Left ventricle myocardium inferior (tissue), 1 donor: ENCODE results near the gene MTMR11. TPM values are rescaled to one million over a fixed set of nuclear protein-coding genes. Genes with fewer than 3 reads are reported as not detected.
"Not testable (repeated sequence)": the region's sequence is repeated elsewhere in the genome, so short reads cannot be mapped to it uniquely, and the experiment has no call there.

Source experiments
- DNase-seq: peaks from one replicate; pipeline ENCODE4 v3.0.0-alpha.2; 2020
- H3K27ac ChIP-seq: fragments of 200-600 bp; replicated peaks from 2 replicates; pipeline ENCODE4 v1.8.0; 2021
- H3K27me3 ChIP-seq: fragments of 200-600 bp; 2 replicates; pipeline ENCODE4 v1.8.0; 2021; ENCODE audit warnings: low read depth
- H3K36me3 ChIP-seq: fragments of 200-600 bp; 2 replicates; pipeline ENCODE4 v1.8.0; 2021
- H3K4me1 ChIP-seq: fragments of 200-600 bp; 2 replicates; pipeline ENCODE4 v1.8.0; 2021
- H3K4me3 ChIP-seq: fragments of 200-600 bp; 2 replicates; pipeline ENCODE4 v1.8.0; 2021; ENCODE audit warnings: mild to moderate bottlenecking, moderate library complexity
- H3K9me3 ChIP-seq: fragments of 200-600 bp; replicated peaks from 2 replicates; pipeline ENCODE4 v1.8.0; 2021
- CTCF ChIP-seq: fragments of 200-600 bp; IDR thresholded peaks from 2 replicates; pipeline ENCODE4 v1.8.0; 2021; ENCODE audit warnings: antibody characterized with exemption, mild to moderate bottlenecking, borderline replicate concordance
- intact Hi-C: fragments of 100-400 bp; cut with micrococcal nuclease; formaldehyde crosslinking; loops from one replicate; pipeline ENCODE4 v1.11.0; 2022
- total RNA-seq: library from RNA; stranded (reverse); fragmentation: NEBNext Ultra II Directional; extraction: Animal tissue kit (Norgen Biotek cat#: 25700); gene quantifications from one replicate; pipeline ENCODE4 v1.2.1, GENCODE V29; 2021
- donor health status: DM: no; HTN: yes; CAD: no; lungs with severe emphysema.

MTMR11 gene
- total RNA-seq, 1 donor from 2014 or later: 4.9 TPM

GRCh38 chr1:149963358-149963757 is 26.7 kb upstream of the MTMR11 start:
- DNase-seq: no peak
- no peak for TF ChIP-seq CTCF
- Histone ChIP-seq H3K27me3 (no peaks in the 10 kb centered on the region), H3K27ac (peak overlapping the region; percentile 69), H3K9me3 (no peaks in the 10 kb centered on the region), H3K36me3 (peaks cover 82% of the 10 kb centered on the region), H3K4me3 (no peak overlapping the region), H3K4me1 (peaks cover 27% of the 10 kb centered on the region)
- intact Hi-C loops: loop anchor here (2.0 to 10.0 kb wide), 2 partner anchors 87 to 201 kb away; no protein-coding TSS in a partner anchor

GRCh38 chr1:149962736-149963135 is 26.1 kb upstream of the MTMR11 start:
- H3K27ac ChIP-seq: peak overlapping the region; percentile 69
- H3K36me3 ChIP-seq: peaks cover 83% of the 10 kb centered on the region
- intact Hi-C loops: loop anchor here (2.0 to 10.0 kb wide), 2 partner anchors 88 to 202 kb away; no protein-coding TSS in a partner anchor

GRCh38 chr1:149962039-149962647 is 25.5 kb upstream of the MTMR11 start:
- TF ChIP-seq CTCF: peak; percentile 87
- peak overlapping the region; percentile 69 for H3K27ac ChIP-seq
- intact Hi-C loops: loop anchor here (2.0 to 10.0 kb wide), 2 partner anchors 89 to 203 kb away; no protein-coding TSS in a partner anchor
- DNase-seq: no peak
- no peaks in the 10 kb centered on the region for H3K9me3 ChIP-seq
- H3K4me3 ChIP-seq: no peak overlapping the region
- H3K4me1 ChIP-seq: peaks cover 27% of the 10 kb centered on the region
- H3K27me3 ChIP-seq: no peaks in the 10 kb centered on the region
- peaks cover 83% of the 10 kb centered on the region for H3K36me3 ChIP-seq

More at GRCh38 chr1:149962736-149963135, 26.1 kb upstream of the MTMR11 start:
- TF ChIP-seq CTCF: no peak
- Histone ChIP-seq H3K27me3 (no peaks in the 10 kb centered on the region), H3K9me3 (no peaks in the 10 kb centered on the region), H3K4me3 (no peak overlapping the region), H3K4me1 (peaks cover 27% of the 10 kb centered on the region)
- no peak for DNase-seq

- H3K4me1 ChIP-seq, DNase-seq, H3K4me3 ChIP-seq, H3K27ac ChIP-seq, H3K27me3 ChIP-seq, intact Hi-C loops, H3K9me3 ChIP-seq: not testable (repeated sequence)
- H3K36me3 ChIP-seq: peaks cover 53% of the 10 kb centered on the region
Observed at GRCh38 chr1:149957548-149957947, 20.9 kb upstream of the MTMR11 start.

- Histone ChIP-seq H3K27ac (no peak overlapping the region), H3K9me3 (no peaks in the 10 kb centered on the region), H3K36me3 (peaks cover 61% of the 10 kb centered on the region), H3K4me1 (no peaks in the 10 kb centered on the region), H3K27me3 (no peaks in the 10 kb centered on the region), H3K4me3 (no peak overlapping the region)
- no peak for TF ChIP-seq CTCF
- intact Hi-C loops: no loop called here
- no peak for DNase-seq
Observed at GRCh38 chr1:149949911-149950310, 13.2 kb upstream of the MTMR11 start.

- no peaks in the 10 kb centered on the region for H3K9me3 ChIP-seq
- peaks cover 66% of the 10 kb centered on the region for H3K36me3 ChIP-seq
- no peak overlapping the region for H3K4me3 ChIP-seq
- intact Hi-C loops: no loop called here
- H3K4me1 ChIP-seq: peaks cover 11% of the 10 kb centered on the region
- no peaks in the 10 kb centered on the region for H3K27me3 ChIP-seq
- H3K27ac ChIP-seq: no peak overlapping the region
- no peak for DNase-seq
- no peak for TF ChIP-seq CTCF
Observed at GRCh38 chr1:149945206-149945605, 8.5 kb upstream of the MTMR11 start.
